HL-60 (cell line): ENCODE data around the gene NPHP4.

Experiments
- DNase-seq, 2 experiments: peaks; one replicate each; pipeline ENCODE4 v3.0.0-alpha.2; 2010 to 2020; ENCODE audit warnings: low read depth in 1 of 2, low spot score in 1 of 2
- H3K27ac ChIP-seq: fragments of 250-450 bp; sonication (Bioruptor Pico); replicated peaks from 2 replicates; pipeline ENCODE4 v1.5.1; 2020; ENCODE audit warnings: mild to moderate bottlenecking, moderate library complexity
- H3K27me3 ChIP-seq: fragments of 250-450 bp; sonication (Bioruptor Pico); 2 replicates; pipeline ENCODE4 v1.5.1; 2021; ENCODE audit warnings: mild to moderate bottlenecking, moderate library complexity; ENCODE audit not compliant: insufficient read depth, poor library complexity, severe bottlenecking
- H3K4me3 ChIP-seq: replicated peaks from 2 replicates; pipeline ENCODE4 v1.5.1; 2011; ENCODE audit warnings: mild to moderate bottlenecking, control low read depth, low read length; ENCODE audit not compliant: insufficient read depth
- CTCF ChIP-seq: IDR thresholded peaks from one replicate; pipeline ENCODE4 v1.5.1; 2011; ENCODE audit warnings: low read length, control low read depth, inconsistent platforms; ENCODE audit not compliant: insufficient read depth
- GABPA ChIP-seq: IDR thresholded peaks from 2 replicates; pipeline ENCODE4 v1.6.1; 2012; ENCODE audit warnings: low read depth
- POLR2AphosphoS5 ChIP-seq: IDR thresholded peaks from 2 replicates; pipeline ENCODE4 v1.6.1; 2012; ENCODE audit warnings: low read depth
- REST ChIP-seq: IDR thresholded peaks from 2 replicates; pipeline ENCODE4 v1.6.1; 2012; ENCODE audit warnings: low read depth; ENCODE audit not compliant: insufficient replicate concordance
- SPI1 ChIP-seq: IDR thresholded peaks from 2 replicates; pipeline ENCODE4 v1.6.1; 2012; ENCODE audit warnings: low read depth, mild to moderate bottlenecking, borderline replicate concordance

Gene NPHP4

DNA sequence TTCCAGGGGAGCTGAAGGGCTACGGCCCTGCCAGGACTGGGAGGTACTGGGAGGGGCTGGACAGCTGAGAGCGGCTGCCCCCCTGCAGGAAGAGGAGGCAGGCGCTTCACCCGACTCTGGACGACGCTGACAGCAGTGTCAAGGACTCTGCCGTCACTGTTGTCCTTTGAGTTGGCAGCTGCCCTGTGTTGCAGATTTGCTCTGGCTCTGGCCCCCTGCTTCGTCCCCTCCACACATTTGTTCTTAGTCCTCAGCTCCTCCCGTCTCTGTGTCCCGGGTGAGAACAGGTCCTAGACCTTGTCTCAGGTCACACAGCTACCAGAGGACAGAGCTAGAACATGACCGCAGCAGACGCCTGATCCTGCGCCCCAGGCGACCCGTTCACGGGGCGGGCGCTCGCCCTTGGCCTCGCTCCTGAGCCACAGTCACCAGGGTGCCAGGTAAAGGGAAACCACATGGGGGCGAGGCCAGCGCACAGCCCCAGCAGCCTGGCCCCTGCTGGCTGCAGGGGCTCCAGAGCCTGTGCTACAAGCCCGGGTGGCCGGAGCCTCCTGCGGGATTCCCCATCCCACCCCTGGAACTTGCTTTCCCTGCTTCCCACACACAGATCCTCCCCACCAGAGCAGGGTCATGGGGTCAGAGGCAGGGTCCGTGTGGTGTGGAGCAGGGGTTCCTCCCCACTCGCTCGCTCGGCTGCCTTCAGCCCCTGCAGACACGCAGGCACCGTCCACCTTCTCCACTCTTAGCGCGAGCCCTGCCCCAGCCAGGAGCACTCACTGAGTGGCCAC is 10.7 kb upstream of the NPHP4 start:
- no peak for DNase-seq
- TF ChIP-seq POLR2AphosphoS5 (no peak), GABPA (no peak), CTCF (no peak), SPI1 (no peak), REST (no peak)
- no peak overlapping the region for H3K27ac ChIP-seq
- no peak overlapping the region for H3K4me3 ChIP-seq
- H3K27me3 ChIP-seq, result no peaks in the 10 kb centered on the region

DNA sequence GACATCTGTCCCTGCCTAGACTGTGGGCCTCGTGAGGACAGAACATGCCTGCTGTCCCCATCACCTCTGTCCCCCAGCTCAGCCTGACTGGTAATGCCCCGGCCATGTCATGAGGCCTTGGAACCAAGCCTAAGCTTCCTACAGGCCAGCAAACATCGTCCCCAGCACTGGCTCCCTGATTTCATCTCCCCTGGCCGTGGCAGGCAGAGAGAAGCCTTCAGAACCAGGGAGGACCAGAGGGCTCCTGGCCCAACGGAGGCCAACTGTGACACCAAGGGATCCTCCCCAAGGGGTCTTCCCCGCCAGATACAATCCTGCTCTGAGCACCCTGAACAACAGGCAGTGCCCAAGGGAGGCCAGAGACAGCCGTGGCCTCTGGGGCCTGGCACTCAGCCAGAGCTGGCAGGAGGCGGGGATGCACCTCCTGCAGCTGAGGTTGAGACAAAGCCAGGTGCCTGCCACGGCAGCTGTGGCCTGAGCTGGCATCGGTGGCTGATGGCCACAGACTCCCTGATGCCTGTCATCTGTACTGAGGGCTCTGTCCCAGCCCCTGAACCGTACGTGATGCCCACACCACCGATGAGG is 9.9 kb upstream of the NPHP4 start:
- no peak for DNase-seq
- H3K27ac ChIP-seq, result no peak overlapping the region
- H3K27me3 ChIP-seq, result no peaks in the 10 kb centered on the region
- no peak for TF ChIP-seq GABPA
- TF ChIP-seq REST, result no peak
- no peak for TF ChIP-seq SPI1
- TF ChIP-seq POLR2AphosphoS5, result no peak
- no peak for TF ChIP-seq CTCF
- H3K4me3 ChIP-seq, result no peak overlapping the region

DNA sequence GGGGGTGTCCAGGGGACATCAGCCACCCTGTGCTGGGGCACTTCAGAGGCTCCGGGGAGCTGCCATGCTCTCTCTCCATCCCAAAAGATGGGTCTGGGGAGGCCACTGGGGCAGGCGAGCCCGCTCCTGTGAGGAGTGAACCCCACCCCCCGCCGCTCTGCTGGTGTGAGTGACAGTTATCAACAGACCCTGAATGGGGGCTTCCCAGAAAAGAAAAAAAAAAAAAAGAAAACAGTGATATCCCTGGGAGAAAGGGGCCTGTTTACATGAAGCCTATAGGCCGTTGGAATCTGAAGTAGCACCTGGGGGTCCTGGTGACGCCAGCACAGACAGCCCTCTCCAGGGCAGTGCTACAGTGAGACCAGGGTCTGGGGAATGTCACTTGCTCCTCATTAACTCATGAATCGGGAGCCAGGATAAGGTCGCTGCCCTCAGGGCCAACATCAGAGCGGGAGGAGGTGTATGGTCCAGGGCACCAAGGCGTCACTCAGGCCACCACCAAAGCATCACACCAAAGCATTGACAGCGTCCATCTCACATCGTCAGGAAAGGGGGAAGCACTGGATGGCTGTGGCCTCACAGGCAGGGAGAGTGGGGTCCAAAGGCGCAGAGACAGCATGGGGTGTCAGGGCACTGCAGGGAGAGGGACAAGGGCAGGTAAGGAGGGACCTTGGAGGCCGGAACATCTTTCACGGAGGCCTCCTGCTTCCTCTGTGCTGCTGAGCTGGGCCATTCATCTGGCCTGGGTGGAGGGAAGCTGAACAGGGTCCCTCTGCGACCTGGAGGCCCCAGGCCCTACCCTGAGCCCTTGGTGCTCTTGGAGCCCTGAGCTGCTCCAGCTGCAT is 8.4 kb upstream of the NPHP4 start:
- Histone ChIP-seq H3K4me3 (no peak overlapping the region), H3K27me3 (no peaks in the 10 kb centered on the region), H3K27ac (no peak overlapping the region)
- DNase-seq, result no peak
- TF ChIP-seq REST (no peak), CTCF (no peak), POLR2AphosphoS5 (no peak), GABPA (no peak), SPI1 (no peak)
